GDM1 (cell line): ENCODE results near the gene MRPL54.
"Not testable (repeated sequence)": the region's sequence is repeated elsewhere in the genome, so short reads cannot be mapped to it uniquely, and the experiment has no call there.

ENCODE experiments used
- DNase-seq: peaks from one replicate; lab custom pipeline; 2025; lab: John Stamatoyannopoulos, UW

Gene MRPL54

GRCh38 chr19:3743486-3743885 is 19.0 kb upstream of the MRPL54 start:
- DNase-seq = no peak

DNA sequence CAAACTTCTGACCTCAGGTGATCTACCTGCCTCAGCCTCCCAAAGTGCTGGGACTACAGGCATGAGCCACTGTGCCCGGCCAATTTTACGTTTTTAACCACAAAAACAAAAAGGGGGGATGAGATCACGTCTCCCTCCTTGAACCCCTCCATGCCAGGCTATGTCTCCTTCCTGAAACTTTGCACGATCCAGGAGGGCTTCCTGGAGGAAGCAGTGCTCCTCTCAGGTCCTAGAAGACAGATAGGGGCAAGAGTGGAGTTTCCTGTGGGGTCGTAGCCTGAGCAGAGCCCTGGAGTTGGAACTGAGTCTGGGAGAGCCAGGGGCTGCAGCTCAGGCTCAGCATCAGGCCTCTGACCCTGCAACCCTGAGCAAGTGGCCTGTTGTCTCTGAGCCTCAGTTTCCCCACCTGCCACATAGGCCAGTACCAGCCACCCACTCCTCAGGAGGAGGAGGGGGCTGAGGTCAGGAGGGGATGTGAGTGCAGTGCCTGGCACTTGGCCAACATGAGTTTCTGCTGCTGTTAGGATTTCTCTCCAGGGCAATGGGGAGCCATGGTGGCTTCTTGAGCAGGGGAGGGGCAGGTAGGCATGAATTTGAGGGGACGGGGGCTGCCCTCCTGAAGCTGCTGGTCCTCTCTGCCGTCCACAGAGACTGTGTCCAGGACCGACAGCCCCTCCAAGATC is 17.0 kb upstream of the MRPL54 start:
- no peak for DNase-seq

- DNase-seq = no peak
Observed at GRCh38 chr19:3746371-3747056, 16.0 kb upstream of the MRPL54 start.

DNA sequence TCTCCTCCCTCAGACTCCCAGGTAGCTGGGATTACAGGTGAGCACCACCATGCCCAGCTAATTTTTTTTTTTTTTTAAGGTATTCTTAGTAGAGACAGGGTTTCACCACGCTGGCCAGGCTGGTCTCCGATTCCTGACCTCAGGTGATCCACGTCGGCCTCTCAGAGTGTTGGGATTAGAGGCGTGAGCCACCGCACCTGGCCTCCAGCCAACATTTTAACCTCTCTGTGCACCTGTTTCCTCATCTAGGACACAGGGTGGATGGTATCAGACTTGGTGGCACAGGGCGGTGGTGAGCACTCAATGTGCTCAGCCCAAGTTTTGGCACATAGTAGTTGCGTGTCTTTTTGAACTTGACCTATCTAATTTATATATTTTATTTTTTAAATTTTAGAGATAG is 13.5 kb upstream of the MRPL54 start:
- no peak for DNase-seq

DNA sequence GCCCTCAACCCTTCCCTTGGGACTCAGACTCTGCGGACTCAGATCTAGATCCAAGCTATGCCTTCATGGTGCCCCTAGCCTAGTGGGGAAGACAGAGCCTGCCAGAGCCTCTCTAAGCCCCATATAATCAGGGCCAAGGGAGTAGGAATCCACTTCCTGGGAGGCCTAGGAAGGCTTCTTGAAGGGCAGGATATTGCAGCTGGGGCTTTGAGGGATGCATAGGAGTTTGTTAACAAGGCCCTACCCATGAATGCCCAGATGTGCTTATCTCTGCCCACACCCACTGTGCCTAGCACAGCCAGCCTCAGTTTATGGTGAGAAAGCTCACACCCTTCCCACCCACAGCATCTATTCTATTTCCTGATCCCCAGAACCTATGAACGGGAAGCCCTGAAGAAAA is 12.3 kb upstream of the MRPL54 start:
- no peak for DNase-seq

- DNase-seq = no peak
Observed at GRCh38 chr19:3751236-3751635, 11.2 kb upstream of the MRPL54 start.

DNA sequence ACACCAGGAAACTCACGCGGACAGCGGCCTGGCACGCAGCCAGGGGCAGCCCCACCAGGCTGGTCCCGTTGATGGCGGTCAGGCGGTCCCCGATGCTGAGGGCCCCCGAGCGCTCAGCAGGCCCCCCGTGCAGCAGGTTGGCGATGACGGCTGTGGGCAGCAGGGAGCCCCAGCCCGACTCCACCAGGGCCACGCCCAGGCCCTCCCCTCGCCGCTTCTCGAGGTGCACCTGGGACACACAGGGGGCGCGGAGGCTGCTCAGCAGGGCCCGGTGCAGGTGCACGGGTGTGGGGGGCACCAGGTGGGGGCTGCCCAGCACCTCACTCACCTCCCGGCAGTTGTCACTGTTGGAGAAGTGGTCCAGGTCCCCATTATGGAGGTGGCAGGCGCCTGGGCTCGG is 10.0 kb upstream of the MRPL54 start:
- no peak for DNase-seq

DNA sequence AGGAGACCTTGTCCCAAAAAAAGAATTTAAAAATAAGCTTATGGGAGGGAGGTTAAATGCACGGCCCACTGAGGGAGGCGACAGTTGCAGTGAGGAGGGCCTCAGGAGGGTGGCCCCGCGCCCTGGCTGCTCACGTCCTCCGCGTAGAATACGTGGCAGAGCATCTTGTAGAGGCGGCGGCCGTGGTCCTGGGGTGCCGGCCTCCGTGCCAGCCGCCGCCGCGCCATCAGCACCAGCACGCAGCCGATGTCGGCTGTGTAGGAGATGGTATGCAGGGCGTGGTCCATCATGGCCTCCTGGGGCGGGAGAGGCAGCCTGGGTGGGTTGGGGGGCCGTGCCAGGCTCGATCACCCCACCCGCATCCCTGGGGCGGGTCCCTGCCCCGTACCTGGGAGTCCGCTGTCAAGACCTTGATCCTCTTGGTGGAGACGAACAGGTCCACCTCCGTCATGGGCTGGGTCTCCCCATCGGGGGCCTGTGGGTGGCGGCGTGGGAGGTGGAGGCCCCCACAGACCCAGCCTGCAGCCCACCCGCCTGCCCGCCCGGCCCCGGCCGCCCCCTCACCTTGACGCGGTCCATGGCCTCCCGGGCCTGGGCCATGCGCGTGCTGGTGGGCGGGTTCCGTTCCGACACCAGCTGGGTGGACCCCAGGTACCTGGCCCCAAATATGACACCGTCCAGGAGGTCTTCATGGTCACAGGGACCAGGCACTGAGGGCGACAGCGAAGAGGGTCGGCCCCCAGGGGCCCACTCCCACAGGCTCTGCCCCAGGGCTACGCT is 8.7 kb upstream of the MRPL54 start:
- DNase-seq = no peak

DNA sequence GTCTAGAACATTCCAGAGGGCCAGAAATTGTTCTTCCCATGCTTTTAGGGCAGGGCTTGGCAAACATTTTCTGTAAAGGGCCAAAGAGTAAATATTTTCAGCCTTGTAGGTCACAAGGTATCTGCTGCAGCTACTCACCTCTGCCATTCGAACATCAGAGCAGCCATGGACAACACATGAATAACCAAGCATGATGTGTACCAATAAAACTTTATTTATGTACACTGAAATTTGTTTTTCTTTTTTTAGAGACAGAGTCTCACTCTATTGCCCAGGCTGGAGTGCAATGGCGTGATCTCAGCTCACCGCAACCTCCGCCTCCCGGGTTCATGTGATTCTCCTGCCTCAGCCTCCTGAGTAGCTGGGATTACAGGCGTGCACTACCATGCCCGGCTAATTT is 4.8 kb upstream of the MRPL54 start:
- DNase-seq = not testable (repeated sequence)

GRCh38 chr19:3758297-3758696 is 4.2 kb upstream of the MRPL54 start:
- DNase-seq = not testable (repeated sequence)

GRCh38 chr19:3759482-3760254 is 2.8 kb upstream of the MRPL54 start:
- no peak for DNase-seq

DNA sequence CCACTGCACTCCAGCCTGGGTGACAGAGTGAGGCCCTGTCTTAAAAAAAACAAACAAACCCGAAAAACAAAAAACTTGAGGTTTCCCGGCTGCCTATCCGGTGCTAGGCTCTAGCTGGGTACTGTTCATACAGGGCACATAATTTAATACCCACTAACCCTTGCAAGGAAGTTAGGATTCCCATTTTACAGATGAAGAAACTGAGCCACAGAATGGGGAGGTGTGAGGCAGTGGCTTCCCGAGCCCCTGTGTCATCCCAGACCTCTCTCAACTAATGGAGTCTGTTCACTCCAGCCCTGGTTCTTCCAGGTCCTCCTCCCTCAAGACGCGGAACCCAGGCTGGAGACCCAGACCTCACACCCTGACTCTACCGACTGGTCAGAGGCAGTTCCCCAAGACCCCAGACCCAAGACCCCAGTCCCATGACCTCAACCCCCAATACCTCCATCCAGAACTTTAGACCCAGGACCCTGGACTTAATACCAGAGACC is 1.6 kb upstream of the MRPL54 start:
- no peak for DNase-seq

DNA sequence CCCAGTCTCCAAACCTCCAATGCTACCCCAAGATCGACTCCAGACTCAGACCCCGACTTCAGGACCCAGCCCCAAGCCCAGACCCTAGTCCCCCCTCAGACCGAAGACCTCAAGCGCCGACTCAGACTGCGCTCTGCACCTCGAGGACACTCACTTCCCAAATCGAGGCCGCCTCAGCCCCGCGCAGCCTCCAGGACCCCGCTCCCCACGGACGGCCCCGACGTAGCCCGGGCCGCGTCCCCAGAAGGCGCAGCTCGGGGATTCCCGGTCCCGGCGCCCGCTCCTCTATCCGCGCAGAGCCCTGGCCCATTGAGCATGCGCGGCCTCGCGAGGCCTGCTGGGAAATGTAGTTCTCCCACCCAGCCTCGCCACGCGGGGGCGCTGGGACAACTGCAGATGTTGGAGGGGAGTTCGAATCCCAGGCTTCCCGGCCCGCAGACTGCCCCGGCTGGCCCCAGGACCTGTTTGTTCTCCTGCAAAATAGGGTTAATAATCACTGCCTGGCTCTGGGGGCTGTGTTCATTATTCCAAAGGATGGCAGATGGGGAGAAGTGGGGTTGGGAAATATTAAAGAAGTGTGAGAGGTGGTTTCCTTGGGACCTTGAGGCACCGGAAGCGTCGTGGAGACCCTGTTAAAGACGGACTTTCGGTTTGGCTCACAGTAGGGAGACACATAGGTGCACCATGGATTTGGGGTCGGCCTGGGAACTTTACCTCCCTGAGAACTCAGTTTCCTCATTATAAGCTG is 926 bp upstream of the MRPL54 start, which contains the start of gene APBA3:
TSS of gene APBA3 (minus strand) at position 311 of the 748 bp plus-strand sequence. CDS start 1,428 bp downstream, outside the sequence.
- peak; percentile 84 for DNase-seq

DNA sequence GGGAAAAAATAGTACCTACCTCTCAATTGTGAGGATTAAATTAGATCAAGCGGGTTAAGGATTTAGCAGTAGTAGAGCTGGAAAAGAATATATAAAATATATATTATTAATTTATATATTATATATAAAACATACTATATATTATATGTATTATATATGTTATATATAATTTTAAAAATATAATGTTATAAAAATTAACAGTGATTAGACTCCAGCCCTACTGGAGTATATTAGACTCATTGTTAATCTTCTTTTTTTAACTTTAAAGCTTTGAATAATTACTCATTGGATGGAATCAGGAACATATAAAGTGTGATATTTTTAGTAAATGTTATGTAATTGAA is 380 bp upstream of the MRPL54 start:
- no peak for DNase-seq

DNA sequence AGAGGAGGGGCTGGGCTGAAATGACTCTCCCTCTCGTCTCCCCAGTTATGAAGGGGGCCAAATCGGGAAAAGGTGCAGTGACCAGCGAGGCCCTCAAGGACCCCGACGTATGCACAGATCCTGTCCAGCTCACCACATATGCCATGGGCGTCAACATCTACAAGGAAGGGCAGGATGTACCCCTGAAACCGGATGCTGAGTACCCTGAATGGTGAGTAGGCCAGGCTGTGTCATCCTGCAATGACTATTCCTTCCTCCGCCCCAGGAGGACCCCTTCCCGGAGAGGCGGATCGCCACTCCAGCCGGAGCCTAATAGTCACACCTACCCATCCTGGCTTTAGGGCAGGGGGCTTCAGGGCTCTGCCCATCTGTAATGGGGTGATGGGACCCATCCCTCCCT is 2.6 kb downstream of the MRPL54 start:
- DNase-seq = no peak

DNA sequence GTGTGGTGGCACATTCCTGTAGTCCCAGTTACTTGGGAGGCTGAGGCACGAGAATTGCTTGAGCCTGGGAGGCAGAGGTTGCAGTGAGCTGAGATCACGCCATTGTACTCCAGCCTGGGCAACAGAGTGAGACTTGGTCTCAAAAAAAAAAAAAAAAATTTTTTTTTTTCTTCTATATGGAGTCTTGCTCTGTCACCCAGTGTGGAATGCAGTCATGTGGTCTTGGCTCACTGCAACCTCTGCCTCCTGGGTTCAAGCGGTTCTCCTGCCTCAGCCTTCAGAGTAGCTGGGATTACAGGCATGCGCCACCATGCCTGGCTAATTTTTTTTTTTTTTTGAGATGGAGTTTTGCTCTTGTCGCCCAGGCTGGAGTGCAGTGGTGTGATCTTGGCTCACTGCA is 3.3 kb downstream of the MRPL54 start:
- DNase-seq = not testable (repeated sequence)

DNA sequence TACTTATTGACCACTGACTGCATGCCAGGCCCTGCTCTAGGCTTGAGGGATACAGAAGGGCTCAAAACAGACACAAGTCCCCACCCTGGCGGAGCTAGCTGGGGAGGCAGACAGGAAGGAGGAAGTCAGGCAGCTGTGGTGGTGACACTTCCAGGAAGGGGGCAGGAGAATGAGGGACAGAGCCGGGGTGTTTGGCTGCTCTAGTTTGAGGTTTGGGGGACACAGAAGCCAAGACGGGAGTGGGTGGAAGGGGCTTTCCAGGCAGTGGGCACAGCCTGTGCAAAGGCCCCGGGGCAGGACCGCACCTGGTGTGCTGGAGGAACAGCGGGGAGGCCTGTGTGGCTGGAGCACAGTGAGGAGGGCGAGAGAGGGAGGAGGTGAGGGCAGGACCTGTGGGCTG is 4.0 kb downstream of the MRPL54 start:
- DNase-seq = no peak

GRCh38 chr19:3767050-3767449 is 4.6 kb downstream of the MRPL54 start:
- DNase-seq = no peak

- no peak for DNase-seq
Observed at GRCh38 chr19:3768015-3768747, 5.7 kb downstream of the MRPL54 start.

- no peak for DNase-seq
Observed at GRCh38 chr19:3768748-3769099, 6.2 kb downstream of the MRPL54 start.

DNA sequence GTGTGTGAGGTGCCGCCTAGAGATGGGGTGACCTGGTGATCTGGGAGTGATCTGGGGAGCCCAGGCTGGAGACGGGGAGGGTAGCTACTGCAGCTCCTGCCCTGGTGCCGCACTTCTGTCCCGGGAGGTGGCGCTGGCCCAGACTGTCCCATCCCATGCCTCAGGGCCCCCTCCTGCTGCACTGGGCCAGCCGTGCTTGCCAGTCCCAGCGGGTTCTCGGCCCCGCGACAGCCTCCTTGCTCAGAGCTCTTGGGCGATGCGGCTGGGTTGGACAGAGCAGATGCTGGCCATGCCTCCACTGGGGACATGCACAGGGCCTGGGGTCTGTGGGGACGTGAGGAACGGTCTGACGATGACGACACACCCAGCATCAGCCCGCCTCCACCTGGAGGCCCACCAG is 7.0 kb downstream of the MRPL54 start:
- no peak for DNase-seq
